ENCODE measurements around the gene C2orf76.
A peak's percentile ranks its signal among the peaks of the same experiment; 100 is the strongest.

DNA sequence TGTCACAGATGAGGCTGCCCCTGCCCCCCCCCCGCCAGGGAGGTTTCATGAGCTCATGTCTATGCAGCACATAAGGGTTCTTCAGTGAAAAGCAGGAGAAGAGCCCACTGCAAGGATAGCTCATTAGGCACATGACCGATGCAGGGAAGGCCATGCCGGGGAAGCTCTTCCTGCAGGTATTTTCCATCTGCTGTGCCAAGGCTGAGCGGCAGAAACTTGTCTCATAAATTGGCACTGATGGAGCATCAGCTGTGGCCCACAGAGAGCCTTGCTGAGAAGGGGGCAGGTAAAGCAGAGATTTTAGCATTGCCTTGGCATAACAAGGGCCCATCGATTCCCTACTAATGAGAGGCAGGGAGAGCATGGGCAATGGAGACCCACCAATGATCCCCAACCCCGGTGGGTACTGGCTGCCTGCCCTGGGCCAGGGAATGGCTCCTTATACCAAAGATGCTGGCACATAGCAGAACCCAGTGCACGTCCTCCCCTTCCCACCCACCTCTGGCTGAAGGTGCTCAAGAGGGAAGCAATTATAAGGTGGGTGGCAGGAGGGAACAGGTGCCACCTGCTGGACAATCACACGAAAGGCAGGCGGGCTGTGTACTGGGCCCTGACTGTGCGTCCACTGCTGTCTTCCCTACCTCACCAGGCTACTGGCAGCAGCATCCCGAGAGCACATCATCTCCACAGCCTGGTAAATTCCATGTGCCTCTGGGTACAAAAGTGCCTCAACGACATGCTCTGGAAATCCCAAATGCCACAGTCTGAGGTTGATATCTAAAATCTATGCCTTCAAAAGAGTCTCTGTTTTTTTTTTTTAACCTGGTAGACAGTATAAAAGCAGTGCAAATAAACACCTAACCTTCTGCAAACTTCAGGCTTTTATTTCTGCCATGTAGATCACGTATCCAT is 101.6 kb downstream of the C2orf76 start:
- TF ChIP-seq, protein P1, sequence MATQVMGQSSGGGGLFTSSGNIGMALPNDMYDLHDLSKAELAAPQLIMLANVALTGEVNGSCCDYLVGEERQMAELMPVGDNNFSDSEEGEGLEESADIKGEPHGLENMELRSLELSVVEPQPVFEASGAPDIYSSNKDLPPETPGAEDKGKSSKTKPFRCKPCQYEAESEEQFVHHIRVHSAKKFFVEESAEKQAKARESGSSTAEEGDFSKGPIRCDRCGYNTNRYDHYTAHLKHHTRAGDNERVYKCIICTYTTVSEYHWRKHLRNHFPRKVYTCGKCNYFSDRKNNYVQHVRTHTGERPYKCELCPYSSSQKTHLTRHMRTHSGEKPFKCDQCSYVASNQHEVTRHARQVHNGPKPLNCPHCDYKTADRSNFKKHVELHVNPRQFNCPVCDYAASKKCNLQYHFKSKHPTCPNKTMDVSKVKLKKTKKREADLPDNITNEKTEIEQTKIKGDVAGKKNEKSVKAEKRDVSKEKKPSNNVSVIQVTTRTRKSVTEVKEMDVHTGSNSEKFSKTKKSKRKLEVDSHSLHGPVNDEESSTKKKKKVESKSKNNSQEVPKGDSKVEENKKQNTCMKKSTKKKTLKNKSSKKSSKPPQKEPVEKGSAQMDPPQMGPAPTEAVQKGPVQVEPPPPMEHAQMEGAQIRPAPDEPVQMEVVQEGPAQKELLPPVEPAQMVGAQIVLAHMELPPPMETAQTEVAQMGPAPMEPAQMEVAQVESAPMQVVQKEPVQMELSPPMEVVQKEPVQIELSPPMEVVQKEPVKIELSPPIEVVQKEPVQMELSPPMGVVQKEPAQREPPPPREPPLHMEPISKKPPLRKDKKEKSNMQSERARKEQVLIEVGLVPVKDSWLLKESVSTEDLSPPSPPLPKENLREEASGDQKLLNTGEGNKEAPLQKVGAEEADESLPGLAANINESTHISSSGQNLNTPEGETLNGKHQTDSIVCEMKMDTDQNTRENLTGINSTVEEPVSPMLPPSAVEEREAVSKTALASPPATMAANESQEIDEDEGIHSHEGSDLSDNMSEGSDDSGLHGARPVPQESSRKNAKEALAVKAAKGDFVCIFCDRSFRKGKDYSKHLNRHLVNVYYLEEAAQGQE (IDR thresholded peaks at IDR 0.05; ENCODE audit: insufficient replicate concordance, low read depth), result no peak
- TF ChIP-seq, protein P2, sequence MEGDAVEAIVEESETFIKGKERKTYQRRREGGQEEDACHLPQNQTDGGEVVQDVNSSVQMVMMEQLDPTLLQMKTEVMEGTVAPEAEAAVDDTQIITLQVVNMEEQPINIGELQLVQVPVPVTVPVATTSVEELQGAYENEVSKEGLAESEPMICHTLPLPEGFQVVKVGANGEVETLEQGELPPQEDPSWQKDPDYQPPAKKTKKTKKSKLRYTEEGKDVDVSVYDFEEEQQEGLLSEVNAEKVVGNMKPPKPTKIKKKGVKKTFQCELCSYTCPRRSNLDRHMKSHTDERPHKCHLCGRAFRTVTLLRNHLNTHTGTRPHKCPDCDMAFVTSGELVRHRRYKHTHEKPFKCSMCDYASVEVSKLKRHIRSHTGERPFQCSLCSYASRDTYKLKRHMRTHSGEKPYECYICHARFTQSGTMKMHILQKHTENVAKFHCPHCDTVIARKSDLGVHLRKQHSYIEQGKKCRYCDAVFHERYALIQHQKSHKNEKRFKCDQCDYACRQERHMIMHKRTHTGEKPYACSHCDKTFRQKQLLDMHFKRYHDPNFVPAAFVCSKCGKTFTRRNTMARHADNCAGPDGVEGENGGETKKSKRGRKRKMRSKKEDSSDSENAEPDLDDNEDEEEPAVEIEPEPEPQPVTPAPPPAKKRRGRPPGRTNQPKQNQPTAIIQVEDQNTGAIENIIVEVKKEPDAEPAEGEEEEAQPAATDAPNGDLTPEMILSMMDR (IDR thresholded peaks at IDR 0.05; ENCODE audit: insufficient read depth, low read length), result peak; percentile 69
